ENCODE data around the gene GUCY1A1. TPM values are rescaled to one million over a fixed set of nuclear protein-coding genes. Genes with fewer than 3 reads are reported as not detected.
A peak's percentile ranks its signal among the peaks of the same experiment; 100 is the strongest.

The GUCY1A1 gene
- total and polyA plus RNA-seq, 2 of the 4 experiments (the other 2 are of a cell fraction): 0.19 to 0.54 TPM

DNA sequence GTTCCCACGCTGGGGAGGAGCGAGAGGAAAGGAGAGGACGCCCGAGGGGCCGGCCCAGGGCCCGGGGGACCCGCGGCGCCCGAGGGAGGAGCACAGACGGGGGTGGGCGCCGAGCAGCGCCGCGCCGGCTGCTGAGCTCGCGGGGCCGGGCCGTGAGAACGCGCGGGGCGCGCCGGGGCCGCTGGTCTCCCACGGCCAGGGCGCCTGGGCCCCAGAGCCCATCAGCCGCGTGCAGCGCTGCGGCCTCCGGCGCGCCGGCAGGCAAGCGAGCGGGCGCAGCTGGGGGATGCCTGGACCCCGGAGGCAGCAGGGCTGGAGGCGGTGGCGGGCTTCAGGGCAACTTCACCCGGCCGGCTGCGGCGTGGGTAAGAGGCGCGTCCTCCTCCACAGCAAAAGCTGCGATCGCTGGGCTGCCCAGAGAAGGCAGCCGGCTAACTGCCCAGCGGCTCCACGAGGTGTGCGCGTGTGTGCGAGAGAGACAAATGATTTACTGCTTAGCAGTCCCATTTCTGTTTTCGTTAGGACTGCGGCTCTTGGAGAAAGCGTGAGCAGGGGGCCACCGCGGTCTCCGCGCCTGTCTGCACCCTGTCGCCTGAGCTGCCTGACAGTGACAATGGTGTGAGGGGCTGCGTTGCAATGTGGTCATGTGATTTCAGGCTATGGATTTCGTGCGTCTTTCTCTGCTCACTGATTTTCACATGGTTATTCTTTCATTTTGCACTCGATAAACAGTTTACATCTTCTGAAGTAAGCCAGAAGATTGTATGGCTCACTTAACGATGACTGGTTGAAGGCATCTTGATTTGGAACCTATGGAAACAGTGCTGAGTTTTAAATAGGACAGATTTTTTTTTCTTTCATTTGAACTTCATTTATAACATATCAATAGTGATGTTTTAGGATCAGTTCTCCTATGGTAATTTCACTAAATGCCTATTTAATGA is 1.2 kb downstream of the GUCY1A1 start:
- TF ChIP-seq MXI1 (IDR thresholded peaks at IDR 0.05; ENCODE audit: borderline replicate concordance, low read depth, low read length) (peak; percentile 29; the same call in 1 of the 2 replicates), POLR2A (IDR thresholded peaks at IDR 0.05; ENCODE audit: low read depth, low read length) (no peak)

More for the DNA sequence above, 1.2 kb downstream of the GUCY1A1 start:
- ATAC-seq (ENCODE audit: low read depth) (peak; percentile 86), DNase-seq (peak; percentile 27)
- H3K4ac ChIP-seq (ENCODE audit: low read depth, low read length): no peak overlapping the region
- peaks cover 27% of the 10 kb centered on the region for H3K27me3 ChIP-seq (ENCODE audit: control insufficient read depth, insufficient read depth, low read length)
- H2BK15ac ChIP-seq (ENCODE audit: low read depth, low read length): no peak overlapping the region
- no peak overlapping the region for H2BK20ac ChIP-seq (ENCODE audit: low read depth, low read length)
- no peaks in the 10 kb centered on the region for H3K36me3 ChIP-seq (ENCODE audit: control insufficient read depth, insufficient read depth, low read length)
- 0% methylated on average over 21 of the region's 71 CpGs; no CpG with 5 or more reads in 1 of the 2 experiments for WGBS, 2 experiments (ENCODE audit: extremely low coverage in 2 of 2, insufficient read length in 1 of 2)
- H3K23ac ChIP-seq (ENCODE audit: low read depth, low read length): peak overlapping the region; percentile 81
- dilution Hi-C loops (cut with HindIII; ENCODE audit: low sequenced_read_pairs, unreplicated experiment): no loop called here
- BruUV-seq (replicated peaks): no TSS peak
- H3K9me1 ChIP-seq (ENCODE audit: insufficient read depth, low read length): no peaks in the 10 kb centered on the region
- ChIA-PET POLR2A (ENCODE audit: unreplicated experiment) (no interaction called here), CTCF (no interaction called here)
- H3K18ac ChIP-seq (ENCODE audit: low read depth, low read length): no peak overlapping the region; the same call in 1 of the 2 replicates
- H3K9ac ChIP-seq (ENCODE audit: low read depth, low read length): peak overlapping the region; percentile 37
- H3K4me3 ChIP-seq (ENCODE audit: insufficient read depth, low read depth, low read length): peak overlapping the region; percentile 86
- intact Hi-C loops (cut with micrococcal nuclease): loop anchor here (5.0 kb wide), 1 partner anchor 99 kb away; no protein-coding TSS in a partner anchor
- H3K56ac ChIP-seq (ENCODE audit: extremely low read depth, insufficient read depth, low read length): no peak overlapping the region
- peak overlapping the region; percentile 87 for H2AFZ ChIP-seq (replicated peaks; ENCODE audit: low read length, poor library complexity)
- no peak overlapping the region for H2AK5ac ChIP-seq (ENCODE audit: low read depth, low read length)
- no peak overlapping the region for H4K91ac ChIP-seq (ENCODE audit: insufficient read depth, low read depth, low read length)
- no peak overlapping the region for H4K5ac ChIP-seq (ENCODE audit: low read depth, low read length)
- in situ Hi-C loops (cut with MboI; ENCODE audit: low sequenced_read_pairs): no loop called here
- H2BK5ac ChIP-seq (ENCODE audit: low read depth, low read length, poor library complexity, severe bottlenecking): no peak overlapping the region
- H4K20me1 ChIP-seq (ENCODE audit: insufficient read depth, low read length): no peaks in the 10 kb centered on the region
- no peaks in the 10 kb centered on the region for H3K79me1 ChIP-seq (ENCODE audit: low read depth in 1 of 2, low read length in 2 of 2)
- peak overlapping the region; percentile 100 for H3K4me2 ChIP-seq (ENCODE audit: low read depth, low read length)
- H4K8ac ChIP-seq (ENCODE audit: low read depth in 2 of 2, low read length in 2 of 2): no peak overlapping the region
- 0 out of 2 replicates have a peak overlapping the region, but pooled peaks have one; percentile 14 for H3K14ac ChIP-seq (replicated peaks; ENCODE audit: low read depth, low read length)
- no peaks in the 10 kb centered on the region for H3K4me1 ChIP-seq (ENCODE audit: control insufficient read depth, insufficient read depth, low read length)
- peak overlapping the region; percentile 36; the same call in 1 of the 2 replicates for H3K27ac ChIP-seq (ENCODE audit: insufficient read depth, low read length)
- H3K9me3 ChIP-seq (ENCODE audit: control insufficient read depth, insufficient read depth, low read length): no peaks in the 10 kb centered on the region
- peak overlapping the region; percentile 45 for H2AK9ac ChIP-seq (replicated peaks; ENCODE audit: low read depth, low read length, poor library complexity)
- no peak overlapping the region; the same call in 1 of the 2 replicates for H2BK120ac ChIP-seq (ENCODE audit: low read depth, low read length)
